Adrenal gland (tissue), 12 donors: Measurements from ENCODE around the gene TAF1C. TPM values are rescaled to one million over a fixed set of nuclear protein-coding genes. Genes with fewer than 3 reads are reported as not detected.
A peak's percentile ranks its signal among the peaks of the same experiment; 100 is the strongest.

Source experiments
- DNase-seq, 7 donors: peaks; one replicate each; pipeline ENCODE4 v3.0.0-alpha.2; 2019 to 2020
- H3K27ac ChIP-seq, 5 donors: fragments of 200-600 bp; sonication (generic) in 4 of 5; 1 replicate in 3 of 5; 2 replicates in 2 of 5; pipeline versions ENCODE4 v1.5.1 to v1.8.0; 2016 to 2020; ENCODE audit warnings: mild to moderate bottlenecking in 1 of 5
- H3K27me3 ChIP-seq: fragments of 200-600 bp; 2 replicates; pipeline ENCODE4 v1.8.0; 2021
- H3K36me3 ChIP-seq, 2 donors: fragments of 200-600 bp; replicated peaks in 1 of 2; 1 replicate in 1 of 2; 2 replicates in 1 of 2; pipeline versions ENCODE4 v1.5.1 to v1.8.0; 2018 to 2022
- H3K4me1 ChIP-seq, 2 donors: fragments of 200-600 bp; replicated peaks in 1 of 2; 1 replicate in 1 of 2; 2 replicates in 1 of 2; pipeline versions ENCODE4 v1.5.1 to v1.8.0; 2018 to 2021
- H3K4me3 ChIP-seq, 4 donors: fragments of 200-600 bp; sonication (generic) in 3 of 4; one replicate each; pipeline ENCODE4 v1.5.1; 2016 to 2018
- H3K9me3 ChIP-seq, 3 donors: fragments of 200-600 bp; sonication (generic) in 1 of 3; replicated peaks in 1 of 3; 1 replicate in 2 of 3; 2 replicates in 1 of 3; pipeline versions ENCODE4 v1.5.1 to v1.8.0; 2016 to 2021
- POLR2A ChIP-seq, 2 donors: fragments of 450-650 bp; IDR thresholded peaks; one replicate each; pipeline ENCODE4 v1.6.1; 2017; ENCODE audit warnings: antibody characterized with exemption in 2 of 2, mild to moderate bottlenecking in 2 of 2, moderate library complexity in 1 of 2
- WGBS, 4 donors: extraction: QIAGEN DNeasy Blood & Tissue Kit in 2 of 4; methylation state at CpG; one replicate each; pipeline versions ENCODE4 v1.1.5 to v1.1.7; 2013 to 2017; 5-methylcytosine and 5-hydroxymethylcytosine counted together
- intact Hi-C, 2 donors: fragments of 100-400 bp; cut with DNase I; formaldehyde crosslinking; loops; one replicate each; pipeline versions ENCODE4 v1.14.1 to v1.15.0; 2022 to 2023
- polyA plus RNA-seq, 3 donors: library from polyadenylated mRNA; stranded (reverse); fragments of 200-250 nt in 2 of 3; fragments of 350-450 nt in 1 of 3; fragmentation: Illumina TruSeq in 1 of 3; extraction: RNeasy Lipid Tissue Mini Kit (QIAGEN cat#74804) in 1 of 3; gene quantifications; one replicate each; pipeline ENCODE4 v1.2.3, GENCODE V29; 2013 to 2014
- total RNA-seq, 9 donors: library from RNA; depleted of rRNA in 4 of 9; stranded (reverse); fragments of >200 nt in 4 of 9; fragments of 120-200 nt in 1 of 9; fragmentation: NEBNext Ultra II Directional in 1 of 9; extraction: Animal tissue kit (Norgen Biotek cat#: 25700) in 1 of 9; gene quantifications; one replicate each; pipeline versions ENCODE4 v1.1.0 to v1.2.4, GENCODE V29; 2013 to 2023
- TF ChIP-seq, protein P1 (sequence below), 6 experiments: fragments of 450-650 bp in 4 of 6; fragments of 200-600 bp in 2 of 6; sonication (generic) in 1 of 6; IDR thresholded peaks; 1 replicate in 5 of 6; 2 replicates in 1 of 6; pipeline versions ENCODE4 v1.5.1 to v1.8.0; 2016 to 2021; ENCODE audit warnings: antibody characterized with exemption in 6 of 6, mild to moderate bottlenecking in 2 of 6, moderate library complexity in 1 of 6
- donor health status: healthy with polysubstance abuse.
- donor health status: Bipolar disorder and iron deficiency.
- donor health status: DM: yes; HTN: yes; CAD: no.
- donor health status: DM: no; HTN: no; CAD: no.
- donor health status: DM: no; HTN: no; CAD: no.
- donor health status: DM: yes; HTN: yes; CAD: no.

The TAF1C gene
- total and polyA plus RNA-seq, 12 donors = 6.4 to 205 (median 40.1) TPM

DNA sequence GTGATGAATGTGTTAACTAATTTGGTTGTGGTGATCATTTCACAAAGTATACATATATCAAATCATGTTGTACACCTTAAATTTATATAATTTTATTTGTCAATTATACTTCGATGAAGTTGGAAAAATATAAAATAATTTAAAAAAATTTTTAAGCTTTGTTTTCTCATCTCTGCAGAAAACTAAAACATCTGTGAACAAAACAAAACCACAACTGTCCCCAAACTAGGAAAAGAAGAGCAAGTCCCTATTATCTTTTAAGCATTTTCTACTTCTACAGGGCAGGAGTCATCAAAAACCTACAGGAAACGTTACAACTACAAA, 48.4 kb downstream of the TAF1C start:
- 45 to 67% (median 60%) methylated on average over 2 of the region's 2 CpGs for WGBS, 4 donors
- Histone ChIP-seq H3K36me3 (no peaks in the 10 kb centered on the region), H3K4me3 (peak overlapping the region in 1 of 4 donors; percentile 38), H3K4me1 (peaks cover 4 to 18% of the 10 kb centered on the region in 2 donors), H3K9me3 (no peaks in the 10 kb centered on the region), H3K27me3 (no peaks in the 10 kb centered on the region), H3K27ac (peak overlapping the region in 4 of 5 donors; percentile 40 to 86 (median 71))
- no peak for TF ChIP-seq POLR2A (IDR thresholded peaks at IDR 0.05)
- TF ChIP-seq, protein P1, sequence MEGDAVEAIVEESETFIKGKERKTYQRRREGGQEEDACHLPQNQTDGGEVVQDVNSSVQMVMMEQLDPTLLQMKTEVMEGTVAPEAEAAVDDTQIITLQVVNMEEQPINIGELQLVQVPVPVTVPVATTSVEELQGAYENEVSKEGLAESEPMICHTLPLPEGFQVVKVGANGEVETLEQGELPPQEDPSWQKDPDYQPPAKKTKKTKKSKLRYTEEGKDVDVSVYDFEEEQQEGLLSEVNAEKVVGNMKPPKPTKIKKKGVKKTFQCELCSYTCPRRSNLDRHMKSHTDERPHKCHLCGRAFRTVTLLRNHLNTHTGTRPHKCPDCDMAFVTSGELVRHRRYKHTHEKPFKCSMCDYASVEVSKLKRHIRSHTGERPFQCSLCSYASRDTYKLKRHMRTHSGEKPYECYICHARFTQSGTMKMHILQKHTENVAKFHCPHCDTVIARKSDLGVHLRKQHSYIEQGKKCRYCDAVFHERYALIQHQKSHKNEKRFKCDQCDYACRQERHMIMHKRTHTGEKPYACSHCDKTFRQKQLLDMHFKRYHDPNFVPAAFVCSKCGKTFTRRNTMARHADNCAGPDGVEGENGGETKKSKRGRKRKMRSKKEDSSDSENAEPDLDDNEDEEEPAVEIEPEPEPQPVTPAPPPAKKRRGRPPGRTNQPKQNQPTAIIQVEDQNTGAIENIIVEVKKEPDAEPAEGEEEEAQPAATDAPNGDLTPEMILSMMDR (IDR thresholded peaks at IDR 0.05) = no peak
- intact Hi-C loops = no loop called here
- DNase-seq = no peak

DNA sequence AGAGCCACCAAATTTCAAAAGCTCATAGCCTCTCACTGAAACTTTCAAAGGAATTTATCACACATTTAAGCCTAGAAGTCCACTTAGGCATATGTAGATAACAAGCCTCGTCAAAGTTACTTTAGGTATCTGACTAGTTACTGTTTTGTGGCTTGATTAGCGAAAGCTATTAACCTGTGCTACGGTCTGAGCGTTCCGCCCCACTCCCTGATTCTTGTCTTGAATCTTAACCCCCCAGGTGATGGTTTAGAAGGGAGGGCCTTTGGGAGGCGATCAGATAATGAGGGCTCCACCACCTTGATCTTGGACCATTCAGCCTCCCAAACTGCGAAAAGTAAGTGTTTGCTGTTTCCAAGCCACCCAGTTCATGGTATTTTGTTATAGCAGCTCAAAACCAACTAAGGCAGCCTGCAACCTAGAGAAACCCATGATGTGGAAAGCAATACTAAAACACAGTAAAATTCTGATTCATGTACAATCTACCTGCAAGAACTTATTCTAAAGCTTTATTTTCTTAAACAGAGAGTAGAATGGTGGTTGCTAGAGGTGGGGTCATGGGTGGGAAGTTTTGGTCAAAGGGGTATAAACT, 49.0 kb downstream of the TAF1C start:
- Histone ChIP-seq H3K36me3 (no peaks in the 10 kb centered on the region), H3K4me3 (no peak overlapping the region), H3K27me3 (no peaks in the 10 kb centered on the region), H3K27ac (no peak overlapping the region), H3K9me3 (no peaks in the 10 kb centered on the region), H3K4me1 (peaks cover 4 to 18% of the 10 kb centered on the region in 2 donors)
- no peak for DNase-seq
- intact Hi-C loops = no loop called here
- no peak for TF ChIP-seq POLR2A (IDR thresholded peaks at IDR 0.05)
- TF ChIP-seq, protein P1 (IDR thresholded peaks at IDR 0.05) = no peak
- WGBS, 4 donors = 92 to 98% (median 95%) methylated on average over 7 of the region's 7 CpGs

GRCh38 chr16:84137287-84137686, 49.6 kb downstream of the TAF1C start:
- no peak for DNase-seq
- WGBS, 4 donors = 84 to 95% (median 92%) methylated on average over 6 to 8 of the region's 8 CpGs
- TF ChIP-seq, protein P1 (IDR thresholded peaks at IDR 0.05) = no peak
- no peak for TF ChIP-seq POLR2A (IDR thresholded peaks at IDR 0.05)
- intact Hi-C loops = no loop called here
- Histone ChIP-seq H3K4me1 (peaks cover 4 to 18% of the 10 kb centered on the region in 2 donors), H3K4me3 (no peak overlapping the region), H3K27me3 (no peaks in the 10 kb centered on the region), H3K9me3 (no peaks in the 10 kb centered on the region), H3K36me3 (no peaks in the 10 kb centered on the region), H3K27ac (no peak overlapping the region)

DNA sequence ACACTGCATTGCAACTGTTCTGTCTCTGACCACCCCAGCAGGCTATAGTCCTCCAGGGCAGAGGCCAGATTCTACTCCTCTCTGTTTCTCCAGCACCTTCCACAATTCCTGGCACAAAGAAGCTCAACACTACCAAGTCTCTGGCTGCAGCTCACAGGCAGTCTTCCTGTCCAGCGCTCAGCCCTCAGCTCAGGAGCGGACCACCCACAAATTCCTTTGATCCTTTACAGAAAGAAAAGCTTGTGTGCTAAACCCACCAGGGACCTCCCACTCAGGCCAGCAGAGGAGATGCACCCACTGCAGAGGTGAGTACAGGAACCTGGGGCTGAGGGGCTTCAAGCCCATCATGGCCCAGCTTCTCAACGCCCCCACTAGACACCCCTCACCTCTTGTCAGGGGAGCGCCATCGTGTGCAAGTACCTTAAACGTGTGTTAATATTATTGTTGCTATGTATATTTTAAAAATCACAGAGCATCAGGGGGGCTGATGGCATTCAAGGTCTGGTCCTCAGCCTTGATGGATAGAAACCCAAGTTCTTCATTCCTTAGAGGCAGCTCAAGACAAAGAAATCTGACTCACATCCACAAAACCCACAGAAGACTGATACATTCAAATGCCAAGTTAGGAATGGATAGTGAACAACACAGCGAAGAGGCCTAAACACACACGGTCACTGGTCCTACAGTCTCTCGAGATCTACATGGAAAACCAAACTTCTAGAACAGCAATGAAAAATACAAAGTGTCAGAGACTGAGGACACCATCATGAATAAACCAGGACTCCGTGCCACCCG, 50.3 kb downstream of the TAF1C start:
- Histone ChIP-seq H3K9me3 (no peaks in the 10 kb centered on the region), H3K27me3 (no peaks in the 10 kb centered on the region), H3K36me3 (no peaks in the 10 kb centered on the region), H3K4me3 (no peak overlapping the region), H3K27ac (no peak overlapping the region), H3K4me1 (peaks cover 4 to 18% of the 10 kb centered on the region in 2 donors)
- TF ChIP-seq POLR2A (IDR thresholded peaks at IDR 0.05) = no peak
- WGBS, 4 donors = 90 to 95% (median 93%) methylated on average over 10 to 11 of the region's 11 CpGs
- DNase-seq = no peak
- intact Hi-C loops = no loop called here
